Measurements from ENCODE around the gene VAV2.

VAV2 gene

DNA sequence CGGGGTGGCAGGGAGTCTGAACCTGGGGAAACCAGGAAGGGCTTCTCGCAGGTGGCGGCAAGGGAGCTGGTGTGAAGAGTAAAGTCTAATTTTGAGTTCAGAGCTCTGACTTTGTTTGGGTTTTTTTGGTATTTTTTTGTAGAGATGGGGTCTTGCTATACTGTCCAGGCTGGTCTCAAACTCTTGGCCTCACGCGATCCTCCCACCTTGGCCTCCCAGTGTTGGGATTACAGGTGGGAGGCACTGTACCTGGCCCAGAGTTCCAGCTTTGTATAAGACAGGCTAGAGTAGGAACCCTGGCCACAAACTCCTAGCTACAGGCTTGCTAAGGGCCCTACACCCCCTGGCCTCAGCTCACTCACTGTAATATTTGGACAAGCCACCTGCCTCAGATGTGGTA, 148.9 kb downstream of the VAV2 start:
- TF ChIP-seq, protein P1, sequence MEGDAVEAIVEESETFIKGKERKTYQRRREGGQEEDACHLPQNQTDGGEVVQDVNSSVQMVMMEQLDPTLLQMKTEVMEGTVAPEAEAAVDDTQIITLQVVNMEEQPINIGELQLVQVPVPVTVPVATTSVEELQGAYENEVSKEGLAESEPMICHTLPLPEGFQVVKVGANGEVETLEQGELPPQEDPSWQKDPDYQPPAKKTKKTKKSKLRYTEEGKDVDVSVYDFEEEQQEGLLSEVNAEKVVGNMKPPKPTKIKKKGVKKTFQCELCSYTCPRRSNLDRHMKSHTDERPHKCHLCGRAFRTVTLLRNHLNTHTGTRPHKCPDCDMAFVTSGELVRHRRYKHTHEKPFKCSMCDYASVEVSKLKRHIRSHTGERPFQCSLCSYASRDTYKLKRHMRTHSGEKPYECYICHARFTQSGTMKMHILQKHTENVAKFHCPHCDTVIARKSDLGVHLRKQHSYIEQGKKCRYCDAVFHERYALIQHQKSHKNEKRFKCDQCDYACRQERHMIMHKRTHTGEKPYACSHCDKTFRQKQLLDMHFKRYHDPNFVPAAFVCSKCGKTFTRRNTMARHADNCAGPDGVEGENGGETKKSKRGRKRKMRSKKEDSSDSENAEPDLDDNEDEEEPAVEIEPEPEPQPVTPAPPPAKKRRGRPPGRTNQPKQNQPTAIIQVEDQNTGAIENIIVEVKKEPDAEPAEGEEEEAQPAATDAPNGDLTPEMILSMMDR (IDR thresholded peaks at IDR 0.05; ENCODE audit: extremely low read depth, insufficient read depth, missing control alignments), result no peak
- no peak for DNase-seq (ENCODE audit: low spot score)
- in situ Hi-C loops (cut with MboI; ENCODE audit: low pct_unique_long_range_greater_than_20kb, low sequenced_read_pairs, unreplicated experiment), result no loop called here

DNA sequence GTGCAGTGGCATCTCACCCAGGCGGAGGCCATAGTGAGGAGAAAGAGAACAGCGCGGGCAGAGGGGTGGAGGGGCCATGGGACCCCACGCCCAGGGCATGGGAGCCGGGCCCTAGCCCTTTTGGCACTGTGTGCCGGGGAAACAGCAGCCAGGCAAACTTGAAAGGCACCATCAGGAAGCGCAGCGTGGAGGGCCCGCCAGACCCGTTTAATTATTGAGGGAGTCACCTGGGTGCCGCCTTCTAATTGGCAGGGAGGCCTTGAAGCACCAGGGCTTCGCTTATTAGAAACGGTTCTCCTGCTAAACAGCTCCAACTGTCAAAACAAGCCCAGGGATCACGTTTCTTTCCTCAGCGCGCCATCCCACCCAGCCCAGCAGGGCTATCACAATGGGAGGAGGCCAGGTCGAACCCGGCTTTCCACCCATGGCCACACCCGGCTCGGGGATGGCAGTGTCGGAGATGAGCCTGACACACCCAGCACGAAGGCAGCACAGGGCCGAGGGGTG, 149.3 kb downstream of the VAV2 start:
- no peak for DNase-seq (ENCODE audit: low spot score)
- in situ Hi-C loops (cut with MboI; ENCODE audit: low pct_unique_long_range_greater_than_20kb, low sequenced_read_pairs, unreplicated experiment), result no loop called here
- TF ChIP-seq, protein P1 (IDR thresholded peaks at IDR 0.05; ENCODE audit: extremely low read depth, insufficient read depth, missing control alignments), result no peak

DNA sequence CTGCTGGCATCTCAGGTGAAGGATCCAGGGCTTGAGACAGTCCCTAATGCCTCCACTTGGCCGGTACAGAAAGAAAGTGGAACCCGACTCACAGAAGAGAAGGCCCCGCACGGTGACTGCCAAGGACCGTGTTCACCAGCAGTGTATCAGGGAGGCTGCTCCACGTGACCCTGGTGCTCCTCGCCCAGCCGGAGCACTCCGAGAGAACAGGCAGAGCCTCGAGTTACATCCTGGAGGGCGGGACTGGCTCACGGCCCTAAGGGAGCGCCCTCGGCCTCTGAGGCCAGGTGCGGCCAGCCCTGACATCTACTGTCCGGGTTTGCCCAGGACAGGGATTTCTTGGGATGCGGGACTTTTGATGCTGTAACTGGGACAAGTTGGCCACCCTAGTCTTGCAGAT, 149.9 kb downstream of the VAV2 start:
- in situ Hi-C loops (cut with MboI; ENCODE audit: low pct_unique_long_range_greater_than_20kb, low sequenced_read_pairs, unreplicated experiment), result no loop called here
- TF ChIP-seq, protein P1 (IDR thresholded peaks at IDR 0.05; ENCODE audit: extremely low read depth, insufficient read depth, missing control alignments), result no peak
- DNase-seq (ENCODE audit: low spot score), result no peak

DNA sequence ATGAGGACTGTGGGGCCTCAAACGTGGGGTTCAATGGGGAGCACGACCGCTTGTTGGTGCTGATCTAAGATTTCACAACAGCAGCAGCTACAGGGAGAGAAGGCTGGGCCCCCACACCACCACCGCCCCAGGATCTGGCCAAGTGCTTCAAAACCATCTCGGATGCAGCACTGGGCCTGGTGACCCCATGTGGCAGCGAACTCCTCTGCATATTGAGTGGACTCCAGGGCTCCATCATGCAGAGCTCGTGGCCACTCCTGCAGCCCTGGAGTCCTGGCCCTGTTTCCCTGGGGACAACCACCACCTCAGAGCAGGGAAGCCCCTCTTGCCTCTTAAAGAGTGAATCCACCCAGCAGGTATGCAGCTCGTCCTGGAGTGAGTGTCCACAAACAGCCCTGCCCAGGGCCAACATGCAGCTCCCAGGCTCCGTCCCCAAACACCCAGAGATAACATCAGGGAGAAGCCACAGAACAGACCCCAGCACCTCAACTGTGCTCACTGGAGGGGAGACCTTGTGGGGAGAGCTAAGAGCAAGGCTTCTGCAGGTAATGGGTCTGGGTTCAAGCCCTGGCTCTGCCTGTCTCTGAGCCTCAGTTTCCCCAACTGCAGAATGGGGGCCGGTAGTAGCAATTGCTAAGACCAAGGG, 150.8 kb downstream of the VAV2 start:
- in situ Hi-C loops (cut with MboI; ENCODE audit: low pct_unique_long_range_greater_than_20kb, low sequenced_read_pairs, unreplicated experiment), result no loop called here
- TF ChIP-seq, protein P1 (IDR thresholded peaks at IDR 0.05; ENCODE audit: extremely low read depth, insufficient read depth, missing control alignments), result no peak
- no peak for DNase-seq (ENCODE audit: low spot score)

DNA sequence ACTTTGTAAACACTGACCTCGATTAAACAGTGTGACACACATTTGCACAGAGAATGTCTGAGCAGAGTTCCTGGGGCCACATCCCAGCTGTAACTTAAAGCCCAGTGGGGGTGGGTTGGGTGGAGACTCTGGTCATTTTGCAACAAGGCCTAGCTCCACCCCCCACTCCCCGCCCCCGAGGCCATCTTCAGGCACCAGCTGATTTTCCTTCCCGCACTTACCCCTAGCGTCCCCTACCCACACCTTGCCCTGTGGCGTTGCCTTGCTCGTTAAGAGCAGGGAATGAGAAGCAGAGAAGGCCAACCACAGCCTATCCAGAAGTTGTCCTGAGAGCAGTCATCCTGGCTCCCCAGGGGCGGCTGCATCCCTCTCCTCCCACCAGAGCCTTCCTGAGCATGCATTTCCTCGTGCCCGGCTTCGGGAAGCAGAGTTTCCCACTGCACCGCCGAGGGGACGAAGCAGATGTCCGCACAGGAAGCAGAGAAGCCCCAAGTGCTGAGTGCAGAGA, 152.2 kb downstream of the VAV2 start:
- TF ChIP-seq, protein P1 (IDR thresholded peaks at IDR 0.05; ENCODE audit: extremely low read depth, insufficient read depth, missing control alignments), result no peak
- DNase-seq (ENCODE audit: low spot score), result no peak
- in situ Hi-C loops (cut with MboI; ENCODE audit: low pct_unique_long_range_greater_than_20kb, low sequenced_read_pairs, unreplicated experiment), result no loop called here

DNA sequence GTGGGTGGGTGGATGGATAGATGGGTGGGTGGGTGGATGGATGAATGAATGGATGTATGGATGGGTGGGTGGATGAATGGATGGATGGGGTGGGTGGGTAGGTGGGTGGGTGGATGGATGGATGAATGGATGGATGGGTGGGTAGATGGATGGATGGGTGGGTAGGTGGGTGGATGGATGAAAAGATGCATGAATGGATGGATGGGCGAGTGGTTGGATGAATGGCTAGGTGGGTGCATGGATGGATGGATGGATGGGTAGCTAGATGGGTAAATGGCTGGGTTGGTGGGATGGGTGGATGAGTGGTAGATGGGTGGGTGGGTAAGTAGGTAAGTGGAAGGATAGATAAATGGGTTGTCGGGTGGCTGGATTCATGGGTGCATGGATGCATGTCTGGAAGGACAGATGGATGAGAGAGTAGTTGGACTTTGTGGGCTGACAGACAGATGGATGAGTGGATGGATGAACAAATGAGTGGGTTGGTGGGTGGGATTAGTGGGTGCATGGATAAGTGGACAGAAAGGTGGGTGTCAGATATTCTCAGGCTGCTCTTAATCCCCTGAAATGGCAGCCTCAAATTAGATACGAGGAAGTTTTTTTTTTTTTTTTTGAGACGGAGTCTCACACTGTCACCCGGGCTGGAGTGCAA, 153.1 kb downstream of the VAV2 start:
- no peak for DNase-seq (ENCODE audit: low spot score)
- TF ChIP-seq, protein P1 (IDR thresholded peaks at IDR 0.05; ENCODE audit: extremely low read depth, insufficient read depth, missing control alignments), result no peak
- in situ Hi-C loops (cut with MboI; ENCODE audit: low pct_unique_long_range_greater_than_20kb, low sequenced_read_pairs, unreplicated experiment), result no loop called here

Measured in GM13977 (cell line).